GM21360 (cell line): ENCODE measurements around the gene DDX3Y.

Source experiments
- ATAC-seq: cut with Tn5 transposase; IDR thresholded peaks from one replicate; pipeline ENCODE4 v1.9.1; 2021; ENCODE audit warnings: mild to moderate bottlenecking, moderate library complexity; ENCODE audit not compliant: unreplicated experiment

DDX3Y gene

DNA sequence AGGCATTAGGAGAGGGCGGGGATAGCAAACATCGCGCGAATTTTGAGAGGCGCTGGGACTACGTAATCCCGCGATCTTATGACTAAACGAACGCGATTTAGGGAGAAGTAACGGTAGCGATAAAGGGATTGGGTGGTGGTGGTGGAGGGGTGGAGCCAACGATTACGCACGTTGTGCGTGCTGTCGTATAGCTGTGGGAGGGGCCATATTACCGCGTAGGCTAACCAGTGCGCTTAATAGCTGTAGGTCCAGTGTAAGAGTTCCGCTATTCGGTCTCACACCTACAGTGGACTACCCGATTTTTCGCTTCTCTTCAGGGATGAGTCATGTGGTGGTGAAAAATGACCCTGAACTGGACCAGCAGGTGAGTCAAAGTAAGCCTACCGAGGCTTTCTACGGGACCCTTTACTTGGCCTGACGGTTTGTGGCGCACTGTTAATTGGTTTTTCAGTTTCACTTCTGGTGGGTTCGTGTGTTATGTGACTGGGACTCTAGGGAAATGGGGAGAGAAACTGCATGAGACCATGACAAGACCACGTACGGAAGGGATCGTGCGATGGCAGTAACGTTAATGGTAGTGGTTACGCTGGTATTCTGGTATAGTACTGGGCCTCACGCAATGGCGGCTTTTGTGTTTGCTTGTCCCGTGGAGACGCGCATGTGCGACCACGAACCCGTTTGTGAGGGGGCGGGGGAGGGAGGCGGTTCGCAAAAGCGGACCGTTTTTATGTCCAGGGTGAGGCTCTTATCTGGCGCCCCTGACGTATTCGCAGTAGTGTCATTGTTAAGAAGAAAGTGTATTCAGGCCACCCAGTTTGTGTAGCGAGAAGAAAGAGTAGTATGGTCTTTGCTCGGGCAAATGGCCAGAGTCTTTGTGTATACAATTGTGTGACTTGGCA, at the start of gene DDX3Y:
TSS of gene DDX3Y (plus strand) at position 251 of the 899 bp plus-strand sequence. CDS start at position 320, 69 bp downstream.
- no peak for ATAC-seq

DNA sequence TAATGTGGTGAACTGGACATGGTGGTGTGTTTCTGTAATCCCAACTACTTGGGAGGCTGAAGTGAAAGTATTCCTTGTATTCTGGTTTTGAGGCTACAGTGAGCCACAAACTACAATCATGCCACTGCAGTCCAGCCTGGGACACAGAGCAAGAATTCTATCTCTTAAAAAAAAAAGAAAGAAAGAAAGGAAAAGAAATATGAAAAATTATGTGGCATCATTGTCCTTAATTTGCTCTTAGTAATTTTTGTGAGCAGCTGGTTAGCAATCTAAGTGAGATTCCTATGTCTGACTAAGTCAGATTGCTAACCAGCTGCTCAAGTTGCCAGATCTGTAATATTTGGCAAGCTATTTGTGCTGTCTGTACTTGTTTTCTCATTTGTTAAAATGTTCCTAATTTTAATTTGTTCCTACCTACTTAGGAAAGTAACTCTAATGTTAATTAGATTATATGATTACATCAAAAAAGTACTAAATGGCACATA, 48.8 kb upstream of the DDX3Y start:
- no peak for ATAC-seq

DNA sequence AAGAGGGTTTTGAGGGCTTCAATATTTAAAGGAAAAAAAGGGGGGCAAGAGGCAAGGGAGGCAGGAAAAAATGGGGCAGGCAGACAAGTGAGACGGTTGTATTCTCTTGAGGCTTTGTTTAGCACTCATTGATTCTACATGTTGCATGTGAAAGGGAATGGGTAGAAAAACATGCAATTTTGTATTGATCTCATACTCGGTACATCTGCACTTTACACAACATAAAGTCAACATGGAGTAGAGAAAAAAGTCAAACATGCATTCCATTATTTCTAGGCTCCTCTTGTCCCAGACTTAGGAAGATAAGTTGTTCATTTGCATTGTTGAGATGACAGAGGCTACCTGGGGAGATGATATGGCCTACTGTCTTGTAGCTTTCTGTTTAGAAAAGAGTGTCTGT, 36.7 kb upstream of the DDX3Y start:
- ATAC-seq: no peak

DNA sequence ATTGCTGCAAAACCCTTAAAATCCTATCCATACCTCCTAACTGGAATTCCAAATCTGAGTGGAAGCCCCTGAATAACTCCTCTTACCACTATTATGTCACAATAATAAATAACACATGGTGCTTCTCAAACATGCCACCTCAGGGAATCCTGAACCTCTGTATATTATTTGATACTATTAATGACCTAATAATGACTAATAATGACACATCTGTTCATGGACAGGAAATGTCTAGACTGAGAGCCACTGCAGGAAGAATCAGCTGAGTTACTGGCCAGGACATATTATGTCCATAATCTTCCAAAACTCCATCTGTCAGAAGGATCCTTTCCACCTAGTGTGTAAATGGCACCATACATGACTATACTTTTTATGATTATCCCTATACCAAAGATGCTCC, 7.7 kb upstream of the DDX3Y start:
- ATAC-seq: no peak

DNA sequence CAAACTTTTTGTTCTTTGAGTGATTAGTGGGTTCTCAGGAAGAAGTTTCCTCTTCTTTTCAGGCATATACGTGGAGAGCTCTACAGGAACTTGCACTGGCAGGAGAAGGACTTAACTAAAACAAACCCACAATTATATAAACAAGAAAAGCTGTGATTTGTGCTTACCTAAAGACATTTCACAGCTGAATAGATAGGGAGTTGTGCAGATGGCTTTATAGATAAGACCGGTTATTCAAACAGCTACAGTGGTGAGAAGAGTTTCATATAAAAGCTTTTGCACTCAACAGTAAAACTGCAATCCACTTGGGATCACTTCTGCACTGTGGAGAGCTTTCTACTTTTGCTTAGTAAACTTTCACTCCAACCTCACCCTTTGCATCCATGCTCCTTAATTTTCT, 6.1 kb upstream of the DDX3Y start:
- ATAC-seq: no peak

DNA sequence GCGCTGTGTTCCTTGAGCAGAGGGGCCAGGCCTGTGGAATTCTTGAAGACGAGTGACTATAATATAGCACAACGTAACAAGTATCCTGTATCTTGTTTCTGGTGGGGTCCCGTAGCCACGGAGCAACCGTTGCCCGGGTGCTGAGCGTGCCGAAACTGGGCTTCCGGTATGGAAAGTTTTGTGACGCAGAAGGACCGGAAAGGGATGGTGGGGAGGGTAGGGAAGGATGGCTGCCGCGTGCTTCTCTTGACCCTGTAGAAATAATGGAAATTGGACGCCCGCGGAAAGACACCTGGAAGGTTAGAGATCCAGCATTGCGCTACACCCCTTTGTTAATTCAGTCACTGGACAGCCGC, 827 bp downstream of the DDX3Y start:
- no peak for ATAC-seq

DNA sequence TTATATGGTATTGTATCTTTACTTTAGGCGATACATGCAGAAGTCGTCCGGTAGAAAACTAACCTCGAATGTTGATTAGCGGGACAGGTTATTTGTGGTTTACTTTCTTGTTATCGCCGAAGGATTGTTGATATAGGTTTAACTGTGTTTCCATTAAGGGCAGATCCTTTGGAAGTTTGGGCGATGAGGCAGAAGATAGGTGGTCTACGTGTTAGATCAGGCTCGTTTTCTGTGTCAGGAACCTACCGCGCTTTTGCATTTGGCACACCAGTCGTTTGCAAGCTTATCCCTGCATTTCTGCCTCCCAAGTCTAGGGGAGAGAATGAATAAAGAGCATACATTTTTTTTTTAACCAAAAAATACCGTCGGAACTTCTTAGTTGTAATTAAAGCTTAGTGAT, 1.2 kb downstream of the DDX3Y start:
- ATAC-seq: no peak

DNA sequence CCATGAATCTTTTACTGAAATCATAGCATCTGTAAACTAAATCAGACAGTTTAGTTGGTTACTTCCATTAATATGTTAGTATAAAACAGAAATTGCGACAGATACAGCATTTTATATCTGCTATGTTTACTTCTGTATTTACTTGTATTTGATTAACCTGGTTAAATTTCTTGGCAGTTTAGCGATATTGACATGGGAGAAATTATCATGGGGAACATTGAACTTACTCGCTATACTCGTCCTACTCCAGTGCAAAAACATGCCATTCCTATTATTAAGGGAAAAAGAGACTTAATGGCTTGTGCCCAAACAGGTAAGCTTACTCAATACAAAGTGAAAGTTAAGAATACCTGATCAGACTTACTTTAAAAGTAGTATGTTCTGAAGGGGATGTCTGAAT, 8.9 kb downstream of the DDX3Y start:
- ATAC-seq: no peak

DNA sequence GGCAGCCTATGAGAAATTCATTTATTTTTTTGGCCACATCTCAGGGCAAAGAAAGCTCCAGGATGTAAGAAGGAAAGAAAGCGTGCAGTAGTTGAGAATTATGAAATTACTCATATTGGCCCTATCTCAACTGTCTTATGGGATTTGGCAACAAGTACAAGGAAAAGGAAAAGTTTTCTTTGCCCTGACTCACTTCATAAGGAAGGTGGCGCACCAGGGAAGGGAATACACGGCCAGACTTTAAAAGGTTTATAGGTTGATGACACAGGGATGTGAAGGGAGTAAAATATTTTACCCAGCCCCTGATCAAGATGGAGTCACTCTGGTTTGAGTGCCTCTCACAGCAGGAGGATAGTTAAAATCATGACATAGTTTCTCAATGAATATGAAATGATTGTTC, 23.4 kb downstream of the DDX3Y start:
- ATAC-seq: no peak

DNA sequence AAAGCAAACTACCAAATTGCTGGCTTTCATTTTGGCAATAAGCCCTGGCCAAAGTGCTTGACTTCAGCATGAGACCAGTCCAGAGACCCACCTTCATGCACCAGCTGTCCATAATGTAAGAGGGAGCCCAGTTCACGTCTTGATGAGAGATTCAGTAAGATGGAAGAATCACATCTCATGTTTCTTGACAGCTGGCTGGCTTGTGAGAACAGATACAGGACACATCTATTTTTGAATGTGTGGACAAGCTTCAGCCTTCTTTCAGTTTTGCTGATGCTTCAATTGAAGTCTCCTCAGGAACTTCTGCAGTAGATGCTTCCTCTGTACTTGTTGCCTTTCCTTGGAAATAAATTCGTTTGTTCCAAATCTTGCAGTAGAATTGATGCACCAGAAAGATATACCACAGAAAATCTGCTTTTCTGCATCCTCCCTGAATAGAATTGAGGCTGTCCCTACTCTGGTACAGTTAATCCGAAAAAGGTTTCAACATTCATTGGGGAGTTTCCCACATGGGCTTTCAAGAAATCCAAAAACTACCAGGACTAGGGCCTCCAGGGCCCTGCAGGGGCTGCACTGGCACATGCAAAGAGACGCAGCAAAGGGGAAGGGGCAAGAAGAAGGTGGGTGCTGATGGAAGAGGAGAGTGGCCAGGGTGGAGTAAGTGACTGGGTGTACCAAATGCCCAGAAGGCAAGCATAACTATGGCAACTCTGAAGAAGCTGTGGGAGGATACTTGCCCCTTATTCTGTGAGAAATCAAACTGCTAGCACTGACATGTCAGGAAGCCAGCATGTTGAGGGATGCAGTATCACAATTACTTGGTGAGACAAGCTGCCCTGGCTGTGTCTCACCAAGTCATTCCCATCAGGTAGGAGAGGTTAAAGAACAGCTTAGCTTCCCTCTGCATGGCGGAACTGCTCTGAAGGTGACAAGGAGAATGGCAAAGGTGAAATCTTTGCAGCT, 37.3 kb downstream of the DDX3Y start:
- no peak for ATAC-seq
